Measurements from ENCODE around the gene ANLN. TPM values are rescaled to one million over a fixed set of nuclear protein-coding genes. Genes with fewer than 3 reads are reported as not detected.

Gene ANLN
- total RNA-seq, 1 experiment from 2014 or later: 78.9 TPM

- Histone ChIP-seq H3K23ac (ENCODE audit: insufficient read length, low read depth, low read length) (no peak overlapping the region), H3K27ac (ENCODE audit: insufficient read length, low read depth, low read length) (no peak overlapping the region), H2BK20ac (ENCODE audit: low read depth, low read length, poor library complexity, severe bottlenecking) (no peak overlapping the region), H2AK5ac (ENCODE audit: insufficient read length, low read length) (no peak overlapping the region), H3K4ac (ENCODE audit: low read depth, low read length) (no peak overlapping the region), H3K56ac (ENCODE audit: insufficient read length, low read depth, low read length) (no peak overlapping the region), H4K20me1 (ENCODE audit: control insufficient read depth, insufficient read depth, insufficient read length) (no peaks in the 10 kb centered on the region), H3K79me2 (ENCODE audit: insufficient read depth, low read length) (no peaks in the 10 kb centered on the region), H3K79me1 (ENCODE audit: insufficient read depth, low read depth, low read length, poor library complexity, severe bottlenecking) (no peaks in the 10 kb centered on the region), H3K14ac (ENCODE audit: insufficient read depth, low read length) (no peak overlapping the region), H3K18ac (ENCODE audit: insufficient read length, low read depth, low read length) (no peak overlapping the region), H2BK120ac (ENCODE audit: low read depth, low read length, poor library complexity, severe bottlenecking) (no peak overlapping the region), H4K91ac (ENCODE audit: insufficient read length, low read depth, low read length) (no peak overlapping the region), H2BK5ac (ENCODE audit: insufficient read length, low read length) (no peak overlapping the region), H4K8ac (replicated peaks; ENCODE audit: insufficient read length, low read depth, low read length) (no peak overlapping the region), H3T11ph (ENCODE audit: low read length) (no peak overlapping the region), H4K5ac (ENCODE audit: insufficient read length, low read depth, low read length) (no peak overlapping the region), H3K23me2 (ENCODE audit: insufficient read length, low read depth, low read length, poor library complexity, severe bottlenecking) (no peaks in the 10 kb centered on the region), H2BK12ac (ENCODE audit: insufficient read length, low read depth, low read length) (no peak overlapping the region), H3K4me1 (ENCODE audit: insufficient read depth, low read length) (peaks cover 4% of the 10 kb centered on the region), H3K9ac (ENCODE audit: extremely low read depth, insufficient read length, low read length) (no peak overlapping the region), H2AFZ (ENCODE audit: low read length) (no peak overlapping the region), H3K9me3 (ENCODE audit: control insufficient read depth, low read depth, low read length) (no peaks in the 10 kb centered on the region), H2BK15ac (ENCODE audit: low read depth, low read length) (no peak overlapping the region), H3K4me2 (ENCODE audit: insufficient read depth, insufficient read length, low read length) (peak overlapping the region; percentile 24), H3K27me3 (ENCODE audit: insufficient read depth, low read length) (peaks cover 45% of the 10 kb centered on the region)
- peaks cover 99% of the 10 kb centered on the region for H3K27me3 Mint-ChIP-seq (ENCODE audit: low read depth)
- H3K27ac Mint-ChIP-seq: no peak overlapping the region
- H3K4me1 Mint-ChIP-seq: peaks cover 30 to 34% of the 10 kb centered on the region in 2 experiments
- no peaks in the 10 kb centered on the region; a peak in 2 of 5 replicates for H3K9me3 Mint-ChIP-seq
- TF ChIP-seq CTCF (conservative IDR thresholded peaks at IDR 0.05): no peak
- no peaks in the 10 kb centered on the region for H3K36me3 Mint-ChIP-seq (ENCODE audit: insufficient read depth in 1 of 3, low read depth in 3 of 3)
- no CpG with 5 or more reads among the region's 4 CpGs for WGBS (ENCODE audit: extremely low coverage, insufficient read length, low lambda C conversion rate)
- H3K4me3 Mint-ChIP-seq: peak overlapping the region in 1 of 2 experiments; percentile 21; a peak in 1 of 5 replicates
- DNase-seq: peak; percentile 32
Measured at GRCh38 chr7:36360244-36360643, 29.4 kb upstream of the ANLN start.

Measured in H9 (cell line).